ENCODE data around the gene PROM1. TPM values are rescaled to one million over a fixed set of nuclear protein-coding genes. Genes with fewer than 3 reads are reported as not detected.

Gene PROM1
- total and polyA plus RNA-seq, 2 of the 8 experiments (the other 6 are each of a cell fraction or from before 2014, with no cell fraction given): 36.0 to 59.7 TPM

GRCh38 chr4:16133406-16133805 lies 49.6 kb upstream of the PROM1 start:
- no peak overlapping the region for H4K5ac ChIP-seq (ENCODE audit: insufficient read length, low read depth, low read length)
- no peak for DNase-seq (ENCODE audit: low read depth in 1 of 2, low spot score in 2 of 2)
- H3K9me3 ChIP-seq (ENCODE audit: insufficient read depth in 2 of 2, low read depth in 1 of 2, low read length in 1 of 2): peaks cover 6% of the 10 kb centered on the region in 2 experiments; a peak in 3 of 4 replicates
- no peak overlapping the region for H3K14ac ChIP-seq (ENCODE audit: insufficient read length)
- no peak overlapping the region for H2BK120ac ChIP-seq (replicated peaks; ENCODE audit: low read depth, low read length)
- H3K27me3 ChIP-seq (replicated peaks in 1 of 4; ENCODE audit: control insufficient read depth in 3 of 4, extremely low read depth in 1 of 4, insufficient read depth in 3 of 4, low read length in 3 of 4): no peaks in the 10 kb centered on the region
- no peak overlapping the region for H2BK20ac ChIP-seq (ENCODE audit: low read length)
- H3K9ac ChIP-seq (replicated peaks in 1 of 4; ENCODE audit: extremely low read depth in 1 of 4, low read depth in 3 of 4, low read length in 3 of 4): no peak overlapping the region
- H3K79me1 ChIP-seq (ENCODE audit: low read depth, low read length): no peaks in the 10 kb centered on the region
- H3K23me2 ChIP-seq (ENCODE audit: low read depth, low read length): no peaks in the 10 kb centered on the region
- H4K20me1 ChIP-seq (replicated peaks in 1 of 2; ENCODE audit: control insufficient read depth in 1 of 2, insufficient read depth in 2 of 2, low read length in 2 of 2): no peaks in the 10 kb centered on the region
- no peak overlapping the region for H2AK5ac ChIP-seq (ENCODE audit: low read depth, low read length)
- WGBS, 2 experiments (ENCODE audit: extremely low coverage in 1 of 2, insufficient coverage in 1 of 2, insufficient read length in 1 of 2, insufficient replicate concordance in 2 of 2, low coverage in 1 of 2, low lambda C conversion rate in 2 of 2, missing lambda C conversion rate in 1 of 2): 84% methylated on average over 1 of the region's 1 CpG; no CpG with 5 or more reads in 1 of the 2 experiments
- H3K56ac ChIP-seq (replicated peaks; ENCODE audit: insufficient read length, low read depth, low read length): no peak overlapping the region
- no peak overlapping the region for H4K8ac ChIP-seq (ENCODE audit: extremely low read depth, insufficient read depth, low read length)
- no peaks in the 10 kb centered on the region for H3K4me1 ChIP-seq (replicated peaks in 1 of 4; ENCODE audit: control insufficient read depth in 3 of 4, insufficient read depth in 4 of 4, low read length in 3 of 4)
- no peak overlapping the region for H2BK5ac ChIP-seq (ENCODE audit: low read depth, low read length)
- ChIA-PET POLR2A (ENCODE audit: partially characterized antibody) (no interaction called here), CTCF (ENCODE audit: partially characterized antibody) (no interaction called here)
- H3K18ac ChIP-seq (ENCODE audit: extremely low read depth, low read length): no peak overlapping the region
- no peaks in the 10 kb centered on the region for H3K36me3 ChIP-seq (ENCODE audit: control insufficient read depth in 2 of 4, insufficient read depth in 4 of 4, low read length in 3 of 4)
- TF ChIP-seq SP4 (IDR thresholded peaks at IDR 0.05; ENCODE audit: low read length) (no peak), GABPA (IDR thresholded peaks at IDR 0.05; ENCODE audit: borderline replicate concordance, insufficient read depth, low read length) (no peak), SRF (IDR thresholded peaks at IDR 0.05; ENCODE audit: low read depth, low read length) (no peak), MAX (IDR thresholded peaks at IDR 0.05) (no peak), POLR2AphosphoS5 (IDR thresholded peaks at IDR 0.05; ENCODE audit: low read depth, low read length) (no peak)
- H4K91ac ChIP-seq (replicated peaks; ENCODE audit: insufficient read length, low read length): no peak overlapping the region
- no peak overlapping the region for H2BK15ac ChIP-seq (ENCODE audit: low read length)
- H3K27ac ChIP-seq (ENCODE audit: low read depth, low read length): no peak overlapping the region
- H3K23ac ChIP-seq (ENCODE audit: insufficient read length): no peak overlapping the region
- H2BK12ac ChIP-seq (ENCODE audit: low read depth, low read length): no peak overlapping the region
- FAIRE-seq: no peak
- H3K79me2 ChIP-seq (ENCODE audit: control insufficient read depth in 1 of 2, insufficient read depth in 2 of 2, low read length in 2 of 2): no peaks in the 10 kb centered on the region
- H3K4ac ChIP-seq (replicated peaks; ENCODE audit: insufficient read length, low read depth, low read length): no peak overlapping the region
- no peak overlapping the region for H3K4me3 ChIP-seq (ENCODE audit: extremely low read depth in 1 of 4, insufficient read depth in 2 of 4, low read depth in 3 of 4, low read length in 4 of 4)
- H3K4me2 ChIP-seq (ENCODE audit: insufficient read depth in 1 of 2, low read depth in 2 of 2, low read length in 2 of 2): no peak overlapping the region
- no peak overlapping the region for H2AFZ ChIP-seq (ENCODE audit: low read length)

Data from H1 (cell line).